Suprapubic skin (tissue), 3 donors: ENCODE measurements around the gene SPRR5.

Source experiments
- CTCF ChIP-seq, 2 donors: fragments of 200-600 bp in 1 of 2; fragments of 450-650 bp in 1 of 2; sonication (generic) in 1 of 2; IDR thresholded peaks; one replicate each; pipeline ENCODE4 v1.5.1; 2016 to 2019; ENCODE audit warnings: antibody characterized with exemption in 2 of 2, mild to moderate bottlenecking in 1 of 2, moderate library complexity in 1 of 2
- POLR2AphosphoS5 ChIP-seq, 3 donors: sonication (generic); formaldehyde crosslinking; IDR thresholded peaks; one replicate each; pipeline ENCODE4 v1.6.1; 2017; ENCODE audit warnings: antibody characterized with exemption in 3 of 3

- TF ChIP-seq CTCF (IDR thresholded peaks at IDR 0.05) (no peak), POLR2AphosphoS5 (IDR thresholded peaks at IDR 0.05) (no peak)
Measured at GRCh38 chr1:152983743-152984142, 36.7 kb downstream of the SPRR5 start, which contains the start of gene SPRR1A.
